Hindlimb muscle (tissue), 1 donor: ENCODE results near the gene PAQR4. TPM values are rescaled to one million over a fixed set of nuclear protein-coding genes. Genes with fewer than 3 reads are reported as not detected.

ENCODE experiments used
- DNase-seq: peaks from one replicate; pipeline ENCODE4 v3.0.0-alpha.2; 2013
- polyA plus RNA-seq: library from polyadenylated mRNA; unstranded; fragments of 120-200 nt; gene quantifications from one replicate; pipeline ENCODE4 v1.2.1, GENCODE V29; 2013; ENCODE audit not compliant: insufficient read length

Gene PAQR4
- polyA plus RNA-seq, 1 donor: 7.0 TPM

DNA sequence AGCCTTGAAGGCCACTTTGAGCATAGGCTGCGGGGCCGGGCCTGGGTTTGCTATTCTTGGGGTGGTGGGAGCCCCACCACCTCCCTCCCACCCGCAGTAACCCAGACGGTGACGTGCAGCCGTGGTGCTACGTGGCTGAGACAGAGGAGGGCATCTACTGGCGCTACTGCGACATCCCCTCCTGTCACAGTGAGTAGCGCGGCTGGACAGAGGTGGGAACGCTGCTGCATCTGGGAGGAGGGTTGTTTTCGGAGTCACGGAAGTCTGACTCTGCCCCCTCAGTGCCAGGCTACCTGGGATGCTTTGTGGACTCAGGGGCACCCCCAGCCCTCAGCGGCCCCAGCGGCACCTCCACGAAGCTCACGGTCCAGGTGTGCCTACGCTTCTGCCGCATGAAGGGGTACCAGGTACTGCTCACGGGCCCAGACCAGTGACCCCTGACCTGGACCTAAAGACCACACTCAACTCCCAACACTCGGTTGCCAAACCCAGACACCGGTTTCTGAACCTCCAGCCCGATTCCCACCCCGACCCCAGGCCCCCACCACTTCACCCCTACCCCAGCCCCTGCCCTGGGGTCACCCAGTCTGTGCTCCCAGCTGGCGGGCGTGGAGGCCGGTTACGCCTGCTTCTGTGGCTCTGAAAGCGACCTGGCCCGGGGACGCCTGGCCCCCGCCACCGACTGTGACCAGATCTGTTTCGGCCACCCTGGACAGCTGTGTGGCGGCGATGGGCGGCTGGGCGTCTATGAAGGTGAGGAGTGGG lies 2.9 kb upstream of the PAQR4 start:
- no peak for DNase-seq

DNA sequence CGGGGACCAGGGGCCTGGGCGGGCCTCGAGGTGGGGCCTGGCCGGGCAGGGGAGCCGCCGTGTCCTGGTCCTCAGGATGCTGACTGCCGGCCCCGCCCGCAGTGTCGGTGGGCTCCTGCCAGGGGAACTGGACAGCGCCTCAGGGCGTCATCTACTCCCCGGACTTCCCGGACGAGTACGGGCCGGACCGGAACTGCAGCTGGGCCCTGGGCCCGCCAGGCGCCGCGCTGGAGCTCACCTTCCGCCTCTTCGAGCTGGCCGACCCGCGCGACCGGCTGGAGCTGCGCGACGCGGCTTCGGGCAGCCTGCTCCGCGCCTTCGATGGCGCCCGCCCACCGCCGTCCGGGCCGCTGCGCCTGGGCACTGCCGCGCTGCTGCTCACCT lies 2.3 kb upstream of the PAQR4 start:
- DNase-seq: no peak

DNA sequence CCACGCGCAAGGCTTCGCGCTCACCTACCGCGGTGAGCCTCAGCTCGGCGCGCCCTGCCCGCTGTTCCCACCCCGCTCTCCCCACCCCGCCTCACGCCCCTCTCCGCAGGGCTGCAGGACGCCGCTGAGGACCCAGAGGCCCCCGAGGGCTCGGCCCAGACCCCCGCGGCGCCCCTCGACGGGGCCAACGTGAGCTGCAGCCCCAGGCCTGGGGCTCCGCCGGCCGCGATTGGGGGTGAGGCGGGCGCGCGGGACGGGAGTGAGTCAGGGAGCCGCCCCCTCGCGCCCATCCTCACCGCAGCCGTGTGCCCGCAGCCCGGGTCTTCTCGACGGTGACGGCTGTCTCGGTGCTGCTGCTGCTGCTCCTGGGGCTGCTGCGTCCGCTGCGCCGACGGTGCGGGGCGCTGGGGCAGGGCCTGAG lies 1.9 kb upstream of the PAQR4 start:
- DNase-seq: no peak

DNA sequence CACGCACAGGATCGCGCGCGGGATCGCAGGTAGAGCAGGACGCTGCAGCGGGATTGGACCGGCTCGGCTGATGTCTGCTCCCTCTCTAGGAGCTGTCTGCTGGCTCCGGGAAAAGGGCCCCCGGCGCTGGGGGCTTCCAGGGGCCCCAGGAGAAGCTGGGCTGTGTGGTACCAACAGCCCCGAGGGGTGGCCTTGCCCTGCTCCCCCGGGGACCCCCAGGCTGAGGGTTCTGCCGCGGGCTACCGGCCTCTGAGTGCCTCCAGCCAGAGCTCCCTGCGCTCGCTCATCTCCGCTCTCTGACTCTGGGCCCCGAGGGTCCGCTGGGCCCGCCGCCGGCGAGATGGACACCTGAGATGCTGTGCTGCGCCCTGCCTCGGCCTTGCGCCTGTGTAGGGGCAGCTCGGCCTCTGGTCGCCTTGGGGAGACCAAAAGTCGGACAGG lies 1.4 kb upstream of the PAQR4 start:
- no peak for DNase-seq

DNA sequence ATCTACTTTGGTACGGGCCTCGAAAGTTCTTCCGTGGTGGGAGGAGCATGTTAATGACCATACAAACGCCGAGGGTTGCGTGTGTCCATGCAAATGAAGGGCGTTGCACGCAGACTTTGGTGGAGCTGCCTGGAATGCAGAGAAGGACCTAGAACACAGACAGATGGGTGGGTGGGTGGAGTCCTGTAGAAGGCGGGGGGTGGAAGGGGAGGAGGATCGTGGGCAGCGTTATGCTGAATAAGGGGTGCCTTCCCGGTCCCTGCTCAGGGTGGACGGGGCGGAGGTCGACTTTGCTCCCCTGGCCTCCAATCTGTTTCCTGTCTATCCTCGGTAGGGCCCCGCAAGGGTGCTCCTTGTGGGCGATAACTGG lies 795 bp upstream of the PAQR4 start:
- DNase-seq: no peak

DNA sequence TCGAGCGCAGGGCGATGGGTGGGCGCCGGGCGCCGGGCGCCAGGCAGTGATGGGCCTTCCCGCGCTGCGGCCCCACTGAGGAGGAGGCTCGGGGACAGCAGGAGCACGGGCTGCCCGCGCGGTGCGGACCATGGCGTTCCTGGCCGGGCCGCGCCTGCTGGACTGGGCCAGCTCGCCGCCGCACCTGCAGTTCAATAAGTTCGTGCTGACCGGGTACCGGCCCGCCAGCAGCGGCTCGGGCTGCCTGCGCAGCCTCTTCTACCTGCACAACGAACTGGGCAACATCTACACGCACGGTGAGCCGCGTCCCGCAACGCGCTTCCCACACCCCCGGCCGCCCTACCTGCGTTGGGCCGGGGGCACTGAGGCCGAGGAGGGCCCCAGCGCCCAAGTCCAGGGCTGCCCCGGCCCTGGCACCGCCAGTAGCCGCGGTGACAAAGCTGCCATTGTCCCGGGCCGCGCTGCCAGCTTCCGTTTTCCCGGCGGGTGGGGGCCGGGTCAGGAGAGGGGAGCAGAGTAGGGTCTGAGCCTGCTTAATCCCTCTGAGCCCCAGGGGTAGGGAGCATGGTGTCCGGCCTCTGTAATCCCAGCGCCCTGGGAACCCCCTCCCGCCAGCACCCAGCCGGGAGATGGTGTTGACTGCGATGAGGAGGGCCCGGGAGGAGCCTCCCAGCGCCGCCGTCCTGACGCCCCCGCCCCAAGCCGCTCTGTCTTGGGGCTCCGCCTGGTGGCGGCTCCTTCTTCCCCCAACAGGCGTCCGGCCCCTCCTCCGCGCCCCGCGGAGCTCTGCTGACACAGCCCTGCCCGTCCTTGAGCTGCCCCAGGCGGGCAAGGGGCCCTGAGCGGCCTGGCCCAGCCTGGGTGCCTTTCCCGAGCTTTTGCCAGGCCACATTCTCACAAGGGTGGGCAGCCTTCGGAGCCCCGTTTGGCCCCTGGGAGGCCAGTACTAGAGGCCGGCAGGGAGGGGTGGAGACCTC lies 685 bp downstream of the PAQR4 start:
- no peak for DNase-seq

DNA sequence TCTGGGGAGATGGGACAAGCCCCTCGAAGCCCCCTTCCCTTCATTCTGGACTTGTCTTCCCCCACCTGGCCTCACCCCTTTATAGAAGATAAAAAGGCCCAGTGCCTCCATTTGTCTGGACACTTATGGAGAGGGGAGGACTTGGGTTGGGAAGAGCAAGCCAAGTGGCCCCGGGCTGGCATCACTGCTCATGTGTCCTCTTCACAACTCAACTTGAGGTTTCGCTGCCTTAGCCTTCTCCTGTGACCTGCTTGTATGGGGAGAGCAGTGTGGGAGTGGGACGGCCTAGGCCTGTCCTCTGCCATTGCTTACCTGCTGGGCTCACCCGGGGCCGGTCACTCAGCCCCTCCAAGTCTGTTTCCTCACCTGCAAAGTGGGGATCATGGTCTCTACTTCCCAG lies 1.4 kb downstream of the PAQR4 start:
- no peak for DNase-seq

DNA sequence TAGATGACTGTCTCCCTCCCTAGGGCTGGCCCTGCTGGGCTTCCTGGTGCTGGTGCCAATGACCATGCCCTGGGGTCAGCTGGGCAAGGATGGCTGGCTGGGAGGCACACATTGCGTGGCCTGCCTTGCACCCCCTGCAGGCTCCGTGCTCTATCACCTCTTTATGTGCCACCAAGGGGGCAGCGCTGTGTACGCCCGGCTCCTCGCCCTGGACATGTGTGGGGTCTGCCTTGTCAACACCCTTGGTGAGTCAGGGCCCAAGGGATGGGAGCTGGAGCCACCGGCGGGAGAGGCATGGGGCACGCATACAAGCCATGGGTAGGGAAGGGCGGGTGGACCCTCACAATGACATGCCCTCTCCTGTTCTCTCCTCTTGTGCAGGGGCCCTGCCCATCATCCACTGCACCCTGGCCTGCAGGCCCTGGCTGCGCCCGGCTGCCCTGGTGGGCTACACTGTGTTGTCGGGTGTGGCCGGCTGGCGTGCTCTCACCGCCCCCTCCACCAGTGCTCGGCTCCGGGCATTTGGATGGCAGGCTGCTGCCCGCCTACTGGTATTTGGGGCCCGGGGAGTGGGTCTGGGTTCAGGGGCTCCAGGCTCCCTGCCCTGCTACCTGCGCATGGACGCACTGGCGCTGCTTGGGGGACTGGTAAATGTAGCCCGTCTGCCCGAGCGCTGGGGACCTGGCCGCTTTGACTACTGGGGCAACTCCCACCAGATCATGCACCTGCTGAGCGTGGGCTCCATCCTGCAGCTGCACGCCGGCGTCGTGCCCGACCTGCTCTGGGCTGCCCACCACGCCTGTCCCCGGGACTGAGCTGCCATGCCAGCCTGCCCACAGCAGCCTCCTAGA lies 2.2 kb downstream of the PAQR4 start:
- DNase-seq: no peak

DNA sequence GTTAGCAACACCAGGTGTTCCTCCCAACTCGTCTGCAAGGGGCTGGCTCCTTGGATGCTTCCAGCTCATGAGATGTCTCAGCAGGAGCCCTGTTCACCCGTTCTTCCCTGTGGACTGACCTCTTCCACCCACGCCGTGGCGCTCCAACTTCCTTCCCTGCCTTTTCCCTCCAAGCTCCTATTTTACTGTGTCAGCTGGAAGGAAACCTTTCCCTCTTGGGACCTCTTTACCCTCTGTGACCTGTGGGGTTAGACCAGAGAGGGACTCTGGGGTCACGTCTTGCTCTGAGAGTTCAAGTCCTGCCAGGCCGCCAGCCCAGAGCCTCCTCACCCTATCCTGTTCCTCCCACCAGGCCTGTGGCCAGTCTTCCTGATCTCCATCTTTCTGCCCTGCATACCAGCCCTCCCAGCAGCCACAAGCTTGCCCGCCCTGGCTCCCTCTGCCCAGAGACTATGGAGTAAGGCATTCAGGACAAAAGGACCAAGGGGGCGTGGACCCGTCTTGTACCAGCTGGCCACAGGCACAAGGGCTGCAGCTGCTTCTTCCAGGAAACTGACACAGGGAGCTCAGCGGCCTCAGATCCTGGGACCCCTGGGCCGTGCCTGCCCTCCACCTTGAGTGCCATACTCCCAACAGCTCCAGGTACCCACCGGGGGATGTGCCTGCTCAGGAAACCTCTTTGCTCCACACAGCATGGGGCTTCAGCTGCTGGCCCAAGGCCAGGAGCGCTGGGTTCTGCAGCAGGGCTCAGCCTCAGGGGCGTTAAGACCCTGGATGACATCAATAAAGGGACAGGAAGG lies 3.0 kb downstream of the PAQR4 start:
- no peak for DNase-seq

DNA sequence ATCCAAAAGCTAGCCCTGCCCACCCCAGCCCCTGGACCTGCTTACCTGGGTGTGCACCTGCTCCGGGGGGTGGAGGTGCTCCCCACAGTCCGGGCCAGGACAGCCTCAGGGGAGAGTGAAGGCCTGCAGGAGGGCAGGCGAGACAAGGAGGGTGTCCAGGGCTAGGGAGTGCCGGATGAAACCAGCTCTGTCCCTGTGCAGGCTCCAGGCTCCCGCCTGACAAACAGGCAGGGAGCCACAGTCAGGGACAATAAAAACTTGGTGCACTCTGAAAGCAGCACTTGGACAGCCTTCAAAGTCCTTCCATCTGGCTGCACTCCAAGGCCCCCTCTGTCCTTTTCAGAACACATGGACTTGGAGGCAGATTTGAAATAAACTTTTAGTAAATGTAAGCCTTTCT lies 3.9 kb downstream of the PAQR4 start:
- no peak for DNase-seq

DNA sequence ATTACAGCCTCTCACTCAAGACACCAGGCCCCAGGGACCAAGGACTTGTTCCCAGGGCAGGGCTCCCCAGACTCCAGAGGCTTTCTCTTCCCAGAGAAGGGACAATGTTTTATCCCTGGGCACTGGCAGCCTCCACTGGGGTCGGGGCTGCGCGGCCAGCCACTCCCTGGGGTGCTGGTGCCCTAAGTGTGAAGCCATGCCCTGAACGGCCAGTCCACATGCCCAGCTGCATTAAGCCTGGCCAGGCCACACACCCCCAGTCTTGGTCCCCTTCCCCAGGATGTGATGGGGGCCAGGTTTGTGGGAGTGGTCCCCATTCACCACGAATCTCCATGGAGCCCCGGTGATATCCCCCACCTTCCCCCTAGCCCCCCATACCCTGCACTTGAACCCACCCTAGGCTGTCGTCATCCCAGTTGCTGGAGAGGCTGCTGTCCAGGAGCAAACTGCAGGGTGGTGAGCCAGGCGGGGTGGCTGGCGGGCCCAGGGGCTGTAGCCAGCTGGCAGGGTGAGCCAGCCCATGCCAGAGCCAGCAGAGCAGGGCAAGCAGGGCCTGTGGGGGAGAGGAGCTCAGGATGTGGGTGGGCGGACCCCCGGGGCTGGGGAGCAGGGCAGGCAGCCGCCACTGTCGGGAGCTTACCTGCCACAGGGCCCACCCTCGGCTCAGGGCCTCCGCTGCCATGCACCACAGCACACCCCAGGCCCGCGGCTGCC lies 4.6 kb downstream of the PAQR4 start:
- no peak for DNase-seq

DNA sequence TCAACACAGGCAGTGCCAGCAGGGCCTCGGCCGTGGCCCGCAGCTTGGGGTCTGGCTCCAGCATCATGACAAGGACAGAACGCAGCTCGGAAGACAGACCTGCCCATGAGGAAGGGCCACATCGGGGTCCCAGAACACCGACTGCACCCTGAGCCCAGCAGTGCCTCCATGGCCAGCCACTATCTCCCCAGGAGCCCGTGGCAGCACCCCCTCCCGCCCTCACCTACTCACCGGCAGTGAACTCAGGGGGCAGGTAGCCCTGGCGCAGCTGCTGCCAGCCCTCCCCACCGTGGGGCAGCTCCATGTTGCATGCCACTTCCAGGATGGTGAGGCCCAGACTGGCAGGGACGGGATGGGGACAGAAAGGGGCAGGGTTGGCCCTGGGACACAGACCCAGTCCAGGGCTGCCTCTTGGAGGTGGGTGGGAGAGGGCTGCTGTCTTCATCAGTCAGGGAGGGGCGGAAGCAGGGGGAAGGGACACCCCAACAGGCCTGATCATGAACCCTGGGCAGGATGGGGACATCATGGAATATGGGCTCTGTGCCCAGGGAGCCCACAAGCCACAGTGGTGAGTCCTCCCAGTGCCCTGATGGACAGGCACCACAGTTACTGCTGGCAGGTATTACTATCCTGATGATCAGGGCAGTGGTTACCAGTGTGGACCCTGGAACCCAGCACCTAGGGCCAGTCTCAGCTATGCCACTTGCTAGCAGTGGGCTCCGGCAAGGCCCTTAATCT lies 5.3 kb downstream of the PAQR4 start:
- no peak for DNase-seq

DNA sequence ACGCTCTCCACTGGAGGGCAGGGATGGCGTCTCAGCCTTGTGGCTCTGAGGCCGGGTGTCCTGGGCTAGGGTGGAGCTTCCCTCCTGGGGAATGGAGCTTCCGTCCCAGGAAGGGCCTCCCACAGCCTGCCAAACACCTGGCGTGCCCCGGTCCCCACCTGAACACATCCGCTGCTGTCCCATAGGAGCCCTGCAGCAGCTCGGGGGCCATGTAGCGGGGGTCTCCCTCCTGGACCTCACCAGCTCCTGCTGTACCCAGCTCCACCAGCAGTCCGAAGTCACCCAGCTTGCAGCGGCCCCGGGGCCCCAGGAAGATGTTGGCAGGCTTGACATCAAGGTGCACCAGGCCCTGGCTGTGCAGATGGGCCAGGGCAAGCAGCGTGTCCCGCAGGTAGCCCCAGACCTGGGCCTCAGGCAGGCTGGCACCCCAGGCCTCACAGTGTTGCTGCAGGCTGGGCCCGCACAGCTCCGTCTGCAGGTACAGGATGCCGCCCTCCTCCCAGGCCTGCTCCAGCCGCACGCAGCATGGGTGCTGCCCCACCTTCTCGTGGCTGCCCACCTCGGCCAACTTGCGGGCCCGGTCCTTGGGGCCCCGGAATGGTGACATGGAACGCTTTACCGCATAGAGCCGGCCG lies 6.1 kb downstream of the PAQR4 start:
- no peak for DNase-seq

DNA sequence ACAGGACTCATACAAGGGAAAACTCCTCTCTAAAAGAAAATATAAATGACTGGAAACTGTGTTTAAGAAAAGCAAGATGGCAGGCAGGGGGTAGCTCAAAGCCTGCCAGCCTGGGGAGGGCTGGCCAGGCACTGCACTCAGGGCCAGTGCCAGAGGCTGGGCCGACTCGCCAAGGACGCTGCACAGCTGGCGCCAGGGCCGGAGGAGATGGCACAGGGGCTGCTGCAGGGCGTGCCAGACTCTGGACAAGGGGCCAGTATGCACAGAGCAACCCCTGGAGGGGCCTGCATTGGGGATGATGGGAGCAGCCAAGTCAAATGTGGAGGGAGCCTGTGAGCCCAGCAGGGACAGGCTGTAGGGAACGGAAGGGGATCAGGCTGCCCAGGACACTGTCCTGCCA lies 7.1 kb downstream of the PAQR4 start:
- DNase-seq: no peak

DNA sequence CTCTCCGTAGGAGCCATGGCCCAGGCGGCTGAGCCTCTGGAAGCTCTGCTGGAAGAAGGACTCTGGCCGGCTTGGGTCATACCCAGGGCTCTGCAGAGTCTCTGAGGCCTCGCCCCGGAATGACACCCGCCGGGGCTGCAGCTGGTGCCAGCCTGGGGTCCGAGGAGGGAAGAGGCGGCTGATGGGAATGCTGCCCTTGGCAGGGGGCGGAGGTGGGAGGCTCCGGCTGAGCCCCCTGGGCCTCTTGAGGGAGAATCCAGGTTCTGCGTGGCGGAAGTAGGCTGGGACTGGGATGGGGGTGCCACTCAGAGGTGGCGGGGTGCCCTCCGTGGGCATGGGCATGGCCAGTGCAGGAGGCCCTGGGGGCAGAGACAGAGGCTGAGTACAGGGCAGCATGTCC lies 7.5 kb downstream of the PAQR4 start:
- no peak for DNase-seq

DNA sequence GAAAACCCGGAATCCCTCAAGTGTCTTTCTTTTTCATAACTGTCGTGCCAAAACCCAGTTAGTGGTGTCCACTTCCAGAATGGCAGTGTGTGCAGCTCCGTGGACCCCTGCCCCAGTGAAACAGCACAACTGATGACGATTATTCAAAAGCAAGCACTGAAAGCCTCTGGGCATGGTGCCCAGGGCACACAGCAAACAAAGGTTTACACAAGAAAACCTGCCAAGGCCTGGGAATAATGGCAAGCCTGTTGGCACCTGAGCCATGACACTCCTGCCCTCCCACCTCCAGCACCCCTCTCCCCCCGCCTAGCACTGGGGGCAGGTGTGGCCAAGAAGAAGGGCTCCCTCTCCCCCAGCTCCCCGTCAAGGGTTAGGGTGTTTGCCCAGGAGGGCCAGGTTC lies 8.3 kb downstream of the PAQR4 start:
- no peak for DNase-seq

DNA sequence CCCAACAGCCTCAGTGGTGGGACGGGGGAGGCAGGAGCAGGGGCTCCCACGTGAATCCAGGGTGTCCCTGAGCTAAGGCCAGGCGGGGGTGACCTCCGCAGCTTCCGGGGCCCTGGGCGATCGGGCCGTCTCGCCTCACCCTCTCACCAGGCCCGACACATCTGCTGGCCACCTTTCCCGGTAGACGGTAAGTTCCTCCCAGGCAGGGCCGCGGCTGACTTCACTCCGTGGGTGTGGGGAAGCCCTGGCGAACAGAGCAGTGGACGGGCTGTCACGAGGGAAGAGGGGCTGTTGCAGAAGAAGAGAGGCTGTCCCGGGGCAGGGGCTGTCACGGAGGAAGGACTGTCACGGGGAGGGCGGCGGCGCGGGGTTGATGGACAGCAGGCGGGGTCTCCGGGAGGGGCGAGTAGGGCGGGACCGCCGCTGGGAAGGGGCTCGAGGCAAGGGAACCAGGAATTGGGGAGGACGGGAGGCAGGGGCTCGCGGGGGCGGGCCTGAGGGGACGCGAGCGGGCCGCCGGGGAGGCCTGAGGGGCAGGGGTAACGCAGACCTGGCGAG lies 10.6 kb downstream of the PAQR4 start:
- DNase-seq: no peak

DNA sequence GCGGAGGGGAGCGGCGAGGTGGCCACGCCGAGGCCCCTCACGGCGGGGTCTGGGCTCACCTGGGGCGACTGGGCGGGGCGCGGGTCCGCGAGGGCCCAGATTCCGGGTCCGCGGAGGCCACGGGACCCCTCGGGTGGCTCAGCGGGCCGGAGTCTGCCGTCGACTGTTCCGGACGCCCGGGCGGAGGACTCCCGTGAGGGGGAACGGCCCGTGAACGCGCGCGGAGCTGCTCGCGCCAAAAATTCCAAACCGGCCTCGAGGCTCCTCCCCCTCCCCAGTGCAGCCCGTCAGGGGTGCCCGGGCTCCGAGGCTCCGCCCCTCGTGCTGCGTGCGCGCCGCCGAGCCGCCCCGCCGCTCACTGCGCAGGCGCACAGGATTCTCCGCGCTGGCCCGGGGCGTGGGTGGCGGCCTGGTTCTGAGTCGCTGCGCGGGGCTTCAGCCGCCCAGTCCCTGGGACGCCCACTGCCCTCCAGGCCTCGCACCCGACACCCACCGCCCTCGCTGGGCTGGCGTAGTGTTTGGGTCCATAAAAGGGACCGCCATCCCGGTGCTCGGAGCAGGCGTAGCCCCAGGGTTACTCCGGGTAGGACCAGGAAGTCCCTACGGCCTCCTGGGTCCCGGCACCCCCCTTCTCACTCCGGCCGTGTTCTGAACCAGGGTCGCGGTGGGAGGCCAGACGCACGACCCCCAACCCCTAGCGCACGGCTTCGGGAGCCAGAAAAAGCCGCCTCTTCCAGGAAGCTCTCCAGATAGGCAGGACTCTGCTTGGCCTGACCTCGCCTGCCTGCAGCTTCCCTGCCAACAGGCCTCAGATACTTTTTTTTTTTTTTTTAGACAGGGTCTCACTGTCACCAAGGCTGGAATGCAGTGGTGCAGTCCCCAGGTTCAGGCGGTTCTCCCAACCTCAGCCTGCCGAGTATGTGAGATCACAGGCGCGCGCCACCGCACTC lies 11.4 kb downstream of the PAQR4 start, which contains the start of gene PKMYT1:
Gene PKMYT1, minus strand, starts transcription at position 220 of the 950 bp plus-strand sequence. CDS start 789 bp downstream, outside the sequence.
- DNase-seq: peak; percentile 95
